CD4-positive, alpha-beta T cell (primary cell): Measurements from ENCODE around the gene TPGS2. TPM values are rescaled to one million over a fixed set of nuclear protein-coding genes. Genes with fewer than 3 reads are reported as not detected.

Experiments
- ATAC-seq: fragments of 200-7000 bp; cut with Tn5 transposase; one replicate; pipeline ENCODE4 v1.10.0; 2022; ENCODE audit warnings: mild to moderate bottlenecking; ENCODE audit not compliant: poor library complexity
- CTCF ChIA-PET: fragments of 350-600 bp; sonication (Branson Sonifier 250); formaldehyde crosslinking; loops from one replicate; lab custom pipeline; 2021; ENCODE audit warnings: antibody characterized with exemption, inconsistent platforms; lab: Charles Lee
- POLR2A ChIA-PET: fragments of 350-600 bp; sonication (Branson Sonifier 250); formaldehyde crosslinking; loops from one replicate; lab custom pipeline; 2021; ENCODE audit warnings: antibody characterized with exemption, inconsistent platforms; lab: Charles Lee
- DNase-seq, 14 experiments: peaks; one replicate each; pipeline ENCODE4 v3.0.0-alpha.2; 2013 to 2020; ENCODE audit warnings: mixed read lengths in 2 of 14
- H3K27ac ChIP-seq, 2 donors: one replicate each; pipeline versions ENCODE4 v1.5.1 to v1.7.0; 2013; ENCODE audit warnings: low read length in 2 of 2, low read depth in 1 of 2, mild to moderate bottlenecking in 1 of 2
- H3K27me3 ChIP-seq, 2 experiments: 1 replicate in 1 of 2; 2 replicates in 1 of 2; pipeline versions ENCODE4 v1.6.1 to v1.7.0; 2013; ENCODE audit warnings: low read length in 2 of 2, control low read depth in 1 of 2, mild to moderate bottlenecking in 1 of 2, moderate library complexity in 1 of 2; ENCODE audit not compliant: insufficient read depth in 2 of 2, control insufficient read depth in 1 of 2
- H3K36me3 ChIP-seq: one replicate; pipeline ENCODE4 v1.6.1; 2013; ENCODE audit warnings: low read length, control low read depth; ENCODE audit not compliant: insufficient read depth
- H3K4me1 ChIP-seq: one replicate; pipeline ENCODE4 v1.6.1; 2013; ENCODE audit warnings: low read length, control low read depth; ENCODE audit not compliant: insufficient read depth
- H3K4me3 ChIP-seq: one replicate; pipeline ENCODE4 v1.5.1; 2013; ENCODE audit warnings: mild to moderate bottlenecking, low read length, moderate library complexity
- H3K9me3 ChIP-seq, 2 experiments: 1 replicate in 1 of 2; 2 replicates in 1 of 2; pipeline versions ENCODE4 v1.6.1 to v1.7.0; 2013; ENCODE audit warnings: low read length in 2 of 2, mild to moderate bottlenecking in 2 of 2, control low read depth in 1 of 2, moderate library complexity in 1 of 2; ENCODE audit not compliant: control insufficient read depth in 1 of 2, insufficient read depth in 1 of 2
- H3K27ac Mint-ChIP-seq: one replicate; pipeline ENCODE4 v1.8.0; 2020; ENCODE audit warnings: mixed read lengths
- H3K27me3 Mint-ChIP-seq: one replicate; pipeline ENCODE4 v1.8.0; 2021; ENCODE audit warnings: mixed read lengths
- H3K36me3 Mint-ChIP-seq: one replicate; pipeline ENCODE4 v1.8.0; 2021; ENCODE audit warnings: low read depth, mixed read lengths
- H3K4me1 Mint-ChIP-seq: one replicate; pipeline ENCODE4 v1.8.0; 2021; ENCODE audit warnings: low read depth, mixed read lengths
- H3K4me3 Mint-ChIP-seq: one replicate; pipeline ENCODE4 v1.8.0; 2020; ENCODE audit warnings: mild to moderate bottlenecking, mixed read lengths
- H3K9me3 Mint-ChIP-seq: one replicate; pipeline ENCODE4 v1.8.0; 2020; ENCODE audit warnings: mixed read lengths
- CTCF ChIP-seq: fragments of 200-600 bp; IDR thresholded peaks from one replicate; pipeline ENCODE4 v1.8.0; 2022; ENCODE audit warnings: antibody characterized with exemption, mild to moderate bottlenecking
- intact Hi-C, 2 experiments: fragments of 100-400 bp; cut with DNase I in 1 of 2; cut with micrococcal nuclease in 1 of 2; formaldehyde crosslinking; loops; one replicate each; pipeline versions ENCODE4 v1.15.1 to v1.9.0; 2023 to 2025; cut with DNase I, micrococcal nuclease
- total RNA-seq, 174 experiments: library from RNA in 2 of 174; stranded (reverse) in 2 of 174; gene quantifications; one replicate each; pipeline ENCODE4 v1.2.3 and lab custom pipeline; 2021 to 2026

TPGS2 gene
- total RNA-seq, 2 experiments from 2014 or later, result 16.4 to 19.0 TPM

DNA sequence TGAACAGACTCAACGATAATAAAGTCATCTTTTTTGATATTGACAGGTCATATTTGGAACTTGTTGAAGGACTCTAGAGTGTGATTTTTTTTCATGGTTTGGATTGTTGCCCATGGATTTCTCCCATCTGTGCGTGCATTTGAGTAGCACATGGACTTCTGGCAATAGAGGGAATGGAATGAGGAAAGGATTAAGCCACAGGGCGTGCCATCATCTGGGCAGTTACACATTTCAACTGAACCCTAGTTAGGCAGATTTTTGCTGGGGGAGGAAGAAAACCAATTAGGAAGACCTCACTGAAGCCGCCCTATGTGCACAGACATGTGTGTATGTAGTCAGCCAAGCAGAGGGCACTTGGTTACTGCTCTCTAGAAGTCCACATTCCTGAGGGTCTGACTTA, 72.6 kb downstream of the TPGS2 start:
- Histone ChIP-seq H3K9me3 (peaks cover 0 to 4% of the 10 kb centered on the region in 2 experiments), H3K4me1 (no peaks in the 10 kb centered on the region), H3K27ac (no peak overlapping the region), H3K36me3 (no peaks in the 10 kb centered on the region), H3K27me3 (peaks cover 0 to 3% of the 10 kb centered on the region in 2 experiments), H3K4me3 (no peak overlapping the region)
- intact Hi-C loops, result no loop called here
- ChIA-PET POLR2A (no interaction called here), CTCF (no interaction called here)
- DNase-seq (no peak), ATAC-seq (no peak)
- no peaks in the 10 kb centered on the region for H3K4me1 Mint-ChIP-seq
- H3K36me3 Mint-ChIP-seq, result no peaks in the 10 kb centered on the region
- no peak overlapping the region for H3K27ac Mint-ChIP-seq
- H3K9me3 Mint-ChIP-seq, result peaks cover 3% of the 10 kb centered on the region
- peaks cover 27% of the 10 kb centered on the region for H3K27me3 Mint-ChIP-seq
- no peak overlapping the region for H3K4me3 Mint-ChIP-seq
- no peak for TF ChIP-seq CTCF

DNA sequence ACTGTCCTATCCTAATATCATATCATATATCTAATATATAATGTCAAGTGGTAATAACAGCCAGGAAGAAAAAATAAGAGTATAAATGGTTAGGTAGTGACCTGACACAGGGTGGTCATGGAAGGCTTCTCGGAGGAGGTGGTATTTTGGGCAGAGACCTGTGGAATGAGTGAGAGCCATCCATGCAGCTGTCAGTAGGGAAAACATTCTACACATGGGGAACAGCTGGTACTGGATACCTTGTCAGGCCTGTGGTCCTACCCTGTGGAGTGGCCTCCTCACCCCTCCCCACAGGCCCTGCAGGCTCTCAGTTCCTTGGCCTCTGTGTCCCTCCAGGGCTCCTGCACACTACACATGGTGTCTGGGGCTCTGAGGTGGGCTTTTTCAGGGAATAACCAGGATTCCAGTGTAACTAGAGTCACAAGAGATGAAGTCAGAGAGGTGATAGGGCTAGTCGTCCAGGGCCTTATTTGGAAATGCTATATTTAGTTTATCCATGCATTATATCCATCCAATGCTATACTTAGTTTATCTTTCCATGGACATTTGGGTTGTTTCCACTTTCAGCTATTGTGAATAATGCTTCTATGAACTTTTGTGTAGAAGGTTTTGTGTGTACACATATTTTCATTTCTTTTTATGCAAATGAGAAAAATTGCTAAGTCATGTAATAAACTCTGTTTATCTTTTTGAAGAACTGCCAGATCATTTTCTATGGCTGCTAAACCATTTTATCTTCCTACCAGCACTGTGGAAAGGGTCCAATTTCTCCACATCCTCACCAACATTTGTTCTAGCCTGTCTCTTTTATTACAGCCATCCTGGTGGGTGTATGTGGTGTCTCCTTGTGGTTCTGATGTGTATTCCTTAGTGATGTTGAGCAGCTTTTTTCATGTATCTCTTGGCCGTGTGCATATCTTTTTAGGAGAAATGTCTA, 75.6 kb downstream of the TPGS2 start:
- no peaks in the 10 kb centered on the region for H3K36me3 Mint-ChIP-seq
- no peaks in the 10 kb centered on the region for H3K9me3 ChIP-seq
- ChIA-PET CTCF (no interaction called here), POLR2A (no interaction called here)
- no peak overlapping the region for H3K4me3 Mint-ChIP-seq
- peaks cover 22% of the 10 kb centered on the region for H3K27me3 Mint-ChIP-seq
- H3K4me3 ChIP-seq, result no peak overlapping the region
- H3K27me3 ChIP-seq, result peaks cover 0 to 3% of the 10 kb centered on the region in 2 experiments
- no peak for DNase-seq
- H3K27ac ChIP-seq, result no peak overlapping the region
- TF ChIP-seq CTCF, result no peak
- no peak for ATAC-seq
- intact Hi-C loops, result loop anchor here in 1 of 2 experiments (5.0 kb wide), 1 partner anchor 51 kb away; no protein-coding TSS in a partner anchor
- no peaks in the 10 kb centered on the region for H3K4me1 Mint-ChIP-seq
- H3K27ac Mint-ChIP-seq, result no peak overlapping the region
- no peaks in the 10 kb centered on the region for H3K4me1 ChIP-seq
- no peaks in the 10 kb centered on the region for H3K36me3 ChIP-seq
- peaks cover 3% of the 10 kb centered on the region for H3K9me3 Mint-ChIP-seq

GRCh38 chr18:36745219-36745975, 83.4 kb downstream of the TPGS2 start:
- POLR2A ChIA-PET, result no interaction called here
- Mint-ChIP-seq H3K4me3 (no peak overlapping the region), H3K27ac (no peak overlapping the region), H3K27me3 (no peaks in the 10 kb centered on the region), H3K9me3 (no peaks in the 10 kb centered on the region), H3K4me1 (no peaks in the 10 kb centered on the region), H3K36me3 (no peaks in the 10 kb centered on the region)
- H3K27me3 ChIP-seq, result no peaks in the 10 kb centered on the region
- ATAC-seq (no peak), DNase-seq (no peak)
- H3K4me1 ChIP-seq, result no peaks in the 10 kb centered on the region
- H3K27ac ChIP-seq, result no peak overlapping the region
- H3K4me3 ChIP-seq, result no peak overlapping the region
- no peak for TF ChIP-seq CTCF
- no peaks in the 10 kb centered on the region for H3K9me3 ChIP-seq
- intact Hi-C loops, result no loop called here
- H3K36me3 ChIP-seq, result no peaks in the 10 kb centered on the region
- CTCF ChIA-PET, result no interaction called here
